ENCODE data around the gene VAPB. TPM values are rescaled to one million over a fixed set of nuclear protein-coding genes. Genes with fewer than 3 reads are reported as not detected.

VAPB gene
- polyA plus RNA-seq, 1 donor from 2014 or later: 32.9 TPM

DNA sequence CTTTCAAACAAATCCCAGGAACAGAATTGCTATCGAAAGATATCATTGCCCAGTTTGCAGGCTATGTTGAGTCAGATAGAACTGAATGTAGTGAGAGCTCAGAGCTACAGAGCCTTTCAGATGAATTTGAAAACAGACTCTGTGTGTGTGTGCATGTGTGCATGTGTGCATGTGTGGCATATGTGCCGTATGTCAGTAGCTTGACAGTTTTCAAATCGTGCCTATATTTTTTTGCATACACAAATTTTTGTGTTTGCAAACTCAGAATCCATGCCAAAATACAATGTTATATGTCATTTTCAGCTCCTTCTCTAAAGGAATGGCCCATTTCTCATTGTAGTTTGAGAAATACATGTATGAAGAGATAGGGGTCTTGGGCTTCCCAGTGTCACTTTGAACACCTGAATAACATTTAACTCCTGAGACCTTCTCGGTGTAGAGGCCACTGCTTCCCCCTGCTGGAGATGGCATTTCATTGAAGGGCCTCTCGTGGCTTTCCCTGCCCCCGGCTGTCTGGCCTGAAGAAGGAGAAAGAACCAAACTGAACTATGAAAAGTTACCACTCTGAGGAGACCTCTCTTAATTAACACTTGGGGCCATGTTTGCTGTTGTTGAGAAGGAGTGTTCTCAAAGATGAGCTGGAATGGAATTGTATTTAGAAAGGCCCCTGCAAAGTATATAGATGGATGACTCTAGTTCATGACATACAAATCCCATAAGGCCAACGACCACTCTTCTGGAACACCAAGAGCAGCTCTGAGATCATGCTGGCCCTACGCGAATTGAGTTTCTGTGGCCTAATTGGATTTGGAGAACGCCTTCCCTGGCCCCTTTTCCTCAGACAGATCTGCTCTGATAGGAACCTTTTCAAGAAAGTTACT is 58.7 kb downstream of the VAPB start:
- H3K4me3 Mint-ChIP-seq: peak overlapping the region in 1 of 4 donors; percentile 28
- H3K36me3 Mint-ChIP-seq: peaks cover 11% of the 10 kb centered on the region
- peak overlapping the region in 1 of 3 donors; percentile 46 for H3K27ac Mint-ChIP-seq
- no peaks in the 10 kb centered on the region for H3K27me3 Mint-ChIP-seq
- H3K9me3 Mint-ChIP-seq: no peaks in the 10 kb centered on the region
- peaks cover 14 to 17% (median 15%) of the 10 kb centered on the region in 3 donors for H3K4me1 Mint-ChIP-seq

DNA sequence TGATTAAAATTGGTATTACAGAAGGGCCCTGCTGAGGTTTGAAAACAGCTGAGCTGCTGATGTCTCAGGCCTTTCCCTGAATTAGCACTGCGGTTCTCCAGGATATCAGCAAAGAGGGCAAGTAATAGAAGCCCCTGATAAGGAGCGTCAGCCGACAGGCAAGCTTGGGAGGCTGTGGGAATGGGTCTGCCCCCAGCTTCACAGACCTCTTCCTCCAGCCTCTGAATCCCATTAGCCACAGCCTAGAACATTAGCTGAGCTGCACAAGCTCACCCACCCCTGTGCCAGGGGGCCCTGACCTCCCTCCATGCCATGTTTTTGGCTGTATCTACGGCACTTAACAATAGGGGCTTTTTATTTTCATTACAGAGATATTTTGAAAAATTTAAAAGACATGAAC is 59.9 kb downstream of the VAPB start:
- Mint-ChIP-seq H3K27me3 (no peaks in the 10 kb centered on the region), H3K4me1 (peaks cover 17 to 18% (median 17%) of the 10 kb centered on the region in 3 donors), H3K9me3 (peaks cover 0 to 1% (median 0%) of the 10 kb centered on the region in 3 donors), H3K4me3 (no peak overlapping the region), H3K36me3 (peaks cover 12% of the 10 kb centered on the region), H3K27ac (peak overlapping the region in 1 of 3 donors; percentile 7)

DNA sequence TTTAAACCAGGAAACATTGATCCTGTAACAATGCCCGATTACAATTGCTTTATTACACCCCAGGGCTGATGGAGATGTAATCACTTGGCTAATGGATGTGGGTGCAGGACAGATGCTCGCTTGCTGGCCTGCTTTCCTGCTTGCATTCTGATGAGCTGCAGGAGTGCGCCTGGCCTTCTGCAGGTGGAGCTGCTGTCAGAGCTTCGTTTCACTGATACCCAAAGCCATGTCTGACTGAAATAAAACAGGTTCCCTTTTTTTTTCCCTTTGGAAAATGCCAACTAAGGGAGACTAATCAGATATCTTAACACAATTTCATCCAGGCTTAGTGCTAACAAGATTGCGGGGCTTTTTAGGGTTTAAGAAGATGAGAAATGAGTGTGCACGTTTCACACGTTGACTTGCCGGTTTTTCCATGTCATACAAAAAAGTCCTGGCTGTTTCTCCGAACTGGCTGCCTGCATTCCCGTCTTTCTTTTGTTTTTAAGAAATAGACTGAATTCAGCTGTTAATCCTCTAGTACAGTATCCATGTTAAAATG is 60.7 kb downstream of the VAPB start:
- H3K27ac Mint-ChIP-seq: peak overlapping the region in 1 of 3 donors; percentile 16
- H3K36me3 Mint-ChIP-seq: peaks cover 14% of the 10 kb centered on the region
- peaks cover 18 to 19% (median 18%) of the 10 kb centered on the region in 3 donors for H3K4me1 Mint-ChIP-seq
- no peak overlapping the region for H3K4me3 Mint-ChIP-seq
- H3K27me3 Mint-ChIP-seq: no peaks in the 10 kb centered on the region
- peaks cover 0 to 9% (median under 1%) of the 10 kb centered on the region in 3 donors for H3K9me3 Mint-ChIP-seq

DNA sequence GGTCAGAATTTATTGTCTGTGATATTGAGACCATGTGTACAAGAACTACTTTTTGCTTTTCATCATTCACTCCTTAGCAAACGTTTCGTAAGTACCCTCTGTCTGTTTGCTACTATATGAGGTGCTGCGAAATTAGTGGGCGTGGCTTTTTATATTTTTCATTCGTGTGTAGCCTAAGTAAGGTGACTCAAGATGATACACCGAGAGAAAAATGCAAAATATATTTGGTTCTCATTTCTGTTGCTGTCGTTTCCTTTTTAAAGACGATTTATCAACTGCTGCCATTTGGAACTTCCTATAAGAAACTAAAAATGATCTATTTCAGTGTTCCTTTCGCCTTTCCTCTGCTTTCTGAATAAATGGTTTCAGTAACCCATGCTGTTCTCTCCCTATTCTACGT is 61.2 kb downstream of the VAPB start:
- Mint-ChIP-seq H3K9me3 (peaks cover 0 to 11% (median 2%) of the 10 kb centered on the region in 3 donors), H3K4me1 (peaks cover 15 to 18% (median 16%) of the 10 kb centered on the region in 3 donors), H3K4me3 (no peak overlapping the region), H3K36me3 (peaks cover 14% of the 10 kb centered on the region), H3K27ac (peak overlapping the region in 1 of 3 donors; percentile 16), H3K27me3 (no peaks in the 10 kb centered on the region)

DNA sequence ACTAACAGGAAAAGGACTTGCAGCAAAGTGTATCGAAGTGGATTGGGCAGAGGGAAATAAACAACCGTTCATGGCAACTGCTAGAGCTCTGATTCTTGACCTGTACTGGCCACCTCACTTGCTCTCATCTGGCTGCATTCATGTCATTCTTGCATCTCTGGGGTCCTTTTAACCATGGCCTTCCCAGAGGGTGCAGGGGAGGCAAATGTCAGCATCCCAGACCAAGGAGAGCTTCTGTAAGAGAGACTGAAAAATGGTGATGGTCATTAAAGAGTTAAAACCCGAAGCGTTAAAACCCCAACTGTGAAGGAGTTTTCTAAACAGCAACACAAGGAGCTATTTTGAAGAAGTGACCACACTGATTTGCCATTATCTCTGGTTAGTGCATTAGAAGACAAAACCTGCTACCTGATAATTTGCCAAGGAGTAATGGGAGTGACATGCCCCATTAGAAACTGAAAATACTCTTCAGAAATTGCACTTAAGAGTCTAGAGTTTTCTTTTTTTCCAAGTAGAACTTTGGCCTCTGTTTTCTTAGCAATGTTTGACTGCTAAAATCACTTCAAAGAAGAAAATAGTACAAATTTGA is 63.7 kb downstream of the VAPB start:
- peaks cover 14% of the 10 kb centered on the region for H3K36me3 Mint-ChIP-seq
- H3K4me3 Mint-ChIP-seq: no peak overlapping the region

DNA sequence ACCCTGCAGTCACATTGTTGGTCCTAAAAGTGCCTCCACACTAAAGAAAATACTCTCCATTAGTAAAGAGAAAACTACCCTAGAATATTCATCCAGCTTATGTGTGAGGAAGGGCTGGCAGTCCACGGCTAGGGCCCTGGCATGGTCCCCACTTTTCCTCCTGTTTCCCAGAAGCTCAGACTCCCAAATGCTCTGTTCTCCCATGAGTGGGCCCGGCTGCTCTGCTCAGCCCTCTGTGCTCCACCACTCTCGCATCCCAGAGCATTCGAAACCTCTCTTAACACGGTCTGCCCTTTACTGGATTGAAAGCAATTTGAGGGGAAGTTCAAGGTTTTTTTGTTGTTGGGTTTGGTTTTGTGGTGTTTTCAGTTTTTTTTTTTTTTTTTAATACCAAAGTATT is 64.4 kb downstream of the VAPB start:
- peaks cover 0 to 11% (median 2%) of the 10 kb centered on the region in 3 donors for H3K9me3 Mint-ChIP-seq
- H3K4me1 Mint-ChIP-seq: peaks cover 16 to 25% (median 20%) of the 10 kb centered on the region in 3 donors
- no peaks in the 10 kb centered on the region for H3K27me3 Mint-ChIP-seq
- H3K27ac Mint-ChIP-seq: no peak overlapping the region
- no peak overlapping the region for H3K4me3 Mint-ChIP-seq
- H3K36me3 Mint-ChIP-seq: peaks cover 14% of the 10 kb centered on the region

More for the DNA sequence above, 63.7 kb downstream of the VAPB start:
- Mint-ChIP-seq H3K4me1 (peaks cover 15 to 19% (median 18%) of the 10 kb centered on the region in 3 donors), H3K9me3 (peaks cover 0 to 11% (median 2%) of the 10 kb centered on the region in 3 donors), H3K27ac (no peak overlapping the region), H3K27me3 (no peaks in the 10 kb centered on the region)

DNA sequence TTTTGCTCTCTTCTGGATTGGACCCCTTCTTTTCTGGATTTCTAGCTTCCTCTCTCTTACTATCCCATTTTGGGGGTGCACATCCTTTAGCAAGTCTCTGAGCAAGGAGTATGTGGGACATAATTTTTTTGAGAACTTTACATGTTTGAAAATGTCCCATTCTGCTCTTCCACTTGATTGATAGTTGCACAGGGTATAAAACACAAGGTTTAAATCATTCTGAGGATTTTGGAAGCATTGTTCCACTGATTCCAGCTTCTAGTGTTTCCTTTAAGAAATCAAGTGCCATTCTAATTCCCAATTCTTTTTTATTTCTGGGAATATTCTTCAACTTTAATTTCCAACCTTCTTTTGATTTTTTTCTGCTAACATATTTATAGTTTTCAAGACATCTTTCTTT is 65.4 kb downstream of the VAPB start:
- Mint-ChIP-seq H3K27ac (no peak overlapping the region), H3K4me3 (no peak overlapping the region), H3K9me3 (peaks cover 0 to 11% (median 2%) of the 10 kb centered on the region in 3 donors), H3K36me3 (peaks cover 14% of the 10 kb centered on the region), H3K27me3 (peaks cover 6% of the 10 kb centered on the region), H3K4me1 (peaks cover 25 to 31% (median 30%) of the 10 kb centered on the region in 3 donors)

DNA sequence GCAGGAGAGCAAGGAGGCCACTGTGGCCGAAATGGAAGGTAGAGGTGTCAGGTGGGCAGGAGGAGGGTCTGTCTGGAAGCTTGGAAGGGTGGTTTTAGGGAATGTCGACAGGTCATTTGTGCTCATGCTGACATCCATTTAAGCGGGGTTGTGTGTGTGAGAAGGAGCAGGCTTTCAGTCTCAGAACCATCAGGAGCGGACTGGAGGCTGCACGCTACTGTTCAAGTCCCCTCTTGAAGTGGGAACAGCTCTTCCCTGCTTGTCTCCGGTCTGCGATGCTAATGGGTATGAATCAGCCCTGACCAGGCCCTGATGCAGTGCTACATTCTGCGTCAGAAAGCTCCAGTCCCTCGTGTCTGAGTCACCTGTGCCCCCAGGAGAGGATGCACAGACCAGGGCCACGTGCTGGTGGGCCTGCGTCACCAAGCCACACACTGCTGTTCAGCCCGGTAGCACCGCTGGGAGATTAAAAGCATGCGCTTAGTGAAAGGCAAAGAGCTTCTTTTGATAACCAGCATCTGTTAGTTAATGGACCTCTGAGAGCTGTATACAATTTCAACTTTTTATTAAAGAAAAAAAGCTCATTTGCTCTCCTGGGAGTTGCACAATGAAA is 68.2 kb downstream of the VAPB start:
- H3K4me3 Mint-ChIP-seq: peak overlapping the region in 1 of 4 donors; percentile 61
- H3K36me3 Mint-ChIP-seq: peaks cover 7% of the 10 kb centered on the region
- H3K9me3 Mint-ChIP-seq: peaks cover 0 to 11% (median 2%) of the 10 kb centered on the region in 3 donors
- peaks cover 18 to 29% (median 22%) of the 10 kb centered on the region in 3 donors for H3K4me1 Mint-ChIP-seq
- peaks cover 12% of the 10 kb centered on the region for H3K27me3 Mint-ChIP-seq
- peak overlapping the region in 1 of 3 donors; percentile 84 for H3K27ac Mint-ChIP-seq

DNA sequence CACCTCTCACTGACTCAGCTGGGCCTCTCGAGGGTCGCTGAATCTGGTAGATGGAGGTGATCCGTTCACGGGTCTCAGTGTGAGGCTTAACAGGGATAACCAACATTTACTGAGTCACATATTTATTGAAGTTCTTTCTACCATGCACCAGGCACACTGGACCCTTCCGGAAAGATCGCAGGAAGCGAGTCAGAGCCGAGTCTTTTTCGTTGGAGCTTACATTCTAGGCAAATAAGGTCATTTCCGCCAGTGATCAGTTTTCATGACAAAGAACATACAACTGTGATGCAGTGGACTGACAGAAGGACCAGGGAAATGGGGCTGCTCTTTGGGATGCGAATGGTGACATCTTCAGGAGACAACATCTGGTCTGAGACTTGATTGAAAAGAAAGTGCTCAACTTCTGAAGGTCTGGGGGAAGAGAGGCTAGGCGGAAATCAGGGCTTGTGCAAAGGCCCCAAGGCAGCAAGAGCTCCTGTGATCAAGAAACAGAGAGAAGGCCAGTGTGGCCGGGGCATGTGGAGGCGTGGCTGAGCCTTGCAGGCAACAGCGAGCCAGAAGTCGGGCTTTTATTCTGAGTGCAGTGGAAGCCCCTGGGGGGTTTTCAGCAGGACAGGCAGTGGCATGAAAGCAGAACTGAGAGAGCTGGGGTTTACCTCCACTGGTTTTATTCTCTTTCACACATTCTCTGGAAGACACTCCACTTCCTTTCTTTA is 69.5 kb downstream of the VAPB start:
- Mint-ChIP-seq H3K27me3 (peaks cover 12% of the 10 kb centered on the region), H3K4me3 (peak overlapping the region in 2 of 4 donors; percentile 61 to 85), H3K4me1 (peaks cover 15 to 29% (median 20%) of the 10 kb centered on the region in 3 donors), H3K36me3 (peaks cover 7% of the 10 kb centered on the region), H3K9me3 (peaks cover 0 to 11% (median 2%) of the 10 kb centered on the region in 3 donors), H3K27ac (peak overlapping the region in 2 of 3 donors; percentile 78 to 84)

DNA sequence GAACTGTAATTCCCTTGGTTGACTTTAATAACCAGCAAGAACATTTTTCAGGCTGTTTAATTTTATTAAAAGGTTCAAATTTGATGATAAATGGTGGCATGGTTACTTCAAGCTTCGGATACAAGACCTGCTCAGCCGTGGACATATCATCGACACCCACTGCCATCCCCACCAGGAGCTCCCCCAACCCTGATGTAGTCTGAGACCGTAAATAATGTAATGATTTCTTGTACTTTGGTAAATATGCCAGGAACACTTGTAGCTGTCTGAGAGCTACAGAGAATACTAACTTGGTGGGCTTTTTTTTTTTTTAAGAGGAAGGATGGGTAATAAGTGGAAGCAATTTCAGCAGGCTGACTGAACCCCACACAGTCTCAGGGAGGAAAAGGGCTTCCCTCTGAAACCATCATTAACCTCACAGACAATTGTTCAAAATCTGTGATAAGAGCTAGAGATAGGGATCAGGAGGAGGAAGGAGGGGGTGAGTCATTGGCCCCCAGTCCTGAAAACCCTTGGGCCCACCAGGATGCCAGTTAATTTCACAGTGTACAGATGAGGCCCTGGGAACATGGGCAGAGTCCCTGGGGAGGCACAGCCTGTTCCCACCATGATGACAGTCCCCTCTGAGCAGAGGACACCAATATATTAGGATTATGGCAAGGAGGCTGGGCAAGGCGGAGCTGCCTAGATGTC is 70.2 kb downstream of the VAPB start:
- peaks cover 0 to 7% (median 2%) of the 10 kb centered on the region in 3 donors for H3K9me3 Mint-ChIP-seq
- H3K27me3 Mint-ChIP-seq: peaks cover 12% of the 10 kb centered on the region
- H3K4me1 Mint-ChIP-seq: peaks cover 15 to 25% (median 18%) of the 10 kb centered on the region in 3 donors
- peaks cover 5% of the 10 kb centered on the region for H3K36me3 Mint-ChIP-seq
- peak overlapping the region in 2 of 4 donors; percentile 61 to 85 for H3K4me3 Mint-ChIP-seq
- H3K27ac Mint-ChIP-seq: peak overlapping the region in 2 of 3 donors; percentile 78 to 84

DNA sequence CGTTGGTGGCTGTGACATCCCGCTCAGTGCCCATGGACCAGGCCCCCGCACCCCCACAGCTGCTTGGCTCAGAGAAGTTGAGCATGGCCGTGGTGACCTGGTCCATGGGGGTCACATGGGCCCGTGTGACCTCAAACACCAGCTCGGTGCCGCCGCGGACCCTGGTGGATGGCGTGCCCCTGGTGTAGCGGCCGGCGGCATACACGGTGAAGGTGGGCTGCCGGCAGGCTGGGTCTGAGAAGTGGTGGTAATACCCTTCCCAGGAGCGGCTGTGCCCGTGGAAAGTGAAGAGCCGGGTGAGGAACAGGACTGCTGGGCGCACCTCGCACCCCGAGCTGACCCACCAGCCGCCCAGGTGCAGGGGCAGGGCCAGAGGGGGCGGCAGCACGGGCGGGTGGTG is 72.1 kb downstream of the VAPB start:
- Mint-ChIP-seq H3K27ac (no peak overlapping the region), H3K27me3 (peaks cover 12% of the 10 kb centered on the region), H3K36me3 (no peaks in the 10 kb centered on the region), H3K4me1 (peaks cover 13 to 25% (median 18%) of the 10 kb centered on the region in 3 donors), H3K4me3 (no peak overlapping the region), H3K9me3 (no peaks in the 10 kb centered on the region)

DNA sequence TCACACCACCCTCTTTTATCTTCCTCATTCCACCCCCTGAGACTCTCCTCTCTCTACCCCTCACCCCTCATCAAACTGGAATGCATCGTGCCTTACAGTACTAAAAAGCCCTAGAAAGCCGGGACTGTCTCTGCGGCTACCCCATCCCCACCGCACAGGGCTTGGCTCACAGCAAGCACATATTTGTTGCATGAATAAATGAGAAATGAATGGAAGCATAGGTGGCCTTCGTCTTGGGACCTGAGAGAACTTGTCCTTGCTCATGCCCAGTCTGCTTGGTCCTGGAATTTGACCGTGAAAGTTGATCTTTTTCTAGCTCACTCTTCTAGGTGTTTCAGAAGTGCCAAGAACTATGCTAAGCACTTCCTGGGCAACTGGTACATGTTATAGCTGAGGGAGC is 72.9 kb downstream of the VAPB start:
- Mint-ChIP-seq H3K9me3 (no peaks in the 10 kb centered on the region), H3K36me3 (no peaks in the 10 kb centered on the region), H3K4me1 (peaks cover 13 to 21% (median 18%) of the 10 kb centered on the region in 3 donors), H3K27me3 (peaks cover 15% of the 10 kb centered on the region), H3K4me3 (no peak overlapping the region), H3K27ac (no peak overlapping the region)

DNA sequence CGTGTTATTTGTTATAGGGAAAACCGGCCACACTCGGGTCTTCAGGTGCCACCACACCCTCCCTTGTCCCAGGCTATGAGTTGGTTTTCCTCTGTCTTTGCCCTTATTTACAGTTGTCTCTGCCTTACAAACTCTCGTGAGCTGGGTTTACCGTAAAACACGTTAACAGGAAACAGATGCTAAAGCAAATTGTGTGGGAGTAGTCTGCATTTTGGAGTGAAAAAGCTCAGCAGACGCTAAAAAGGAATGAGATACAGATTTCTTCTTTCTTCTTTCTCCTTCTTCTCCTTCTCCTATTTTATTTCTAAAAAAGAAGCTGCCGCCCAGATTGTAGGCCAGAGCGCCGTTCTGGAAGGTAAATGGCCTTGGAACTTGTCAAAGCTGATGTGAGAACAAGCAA is 74.2 kb downstream of the VAPB start:
- Mint-ChIP-seq H3K4me3 (no peak overlapping the region), H3K27ac (no peak overlapping the region), H3K36me3 (no peaks in the 10 kb centered on the region), H3K4me1 (peaks cover 13 to 14% (median 13%) of the 10 kb centered on the region in 3 donors), H3K27me3 (peaks cover 17% of the 10 kb centered on the region), H3K9me3 (no peaks in the 10 kb centered on the region)

DNA sequence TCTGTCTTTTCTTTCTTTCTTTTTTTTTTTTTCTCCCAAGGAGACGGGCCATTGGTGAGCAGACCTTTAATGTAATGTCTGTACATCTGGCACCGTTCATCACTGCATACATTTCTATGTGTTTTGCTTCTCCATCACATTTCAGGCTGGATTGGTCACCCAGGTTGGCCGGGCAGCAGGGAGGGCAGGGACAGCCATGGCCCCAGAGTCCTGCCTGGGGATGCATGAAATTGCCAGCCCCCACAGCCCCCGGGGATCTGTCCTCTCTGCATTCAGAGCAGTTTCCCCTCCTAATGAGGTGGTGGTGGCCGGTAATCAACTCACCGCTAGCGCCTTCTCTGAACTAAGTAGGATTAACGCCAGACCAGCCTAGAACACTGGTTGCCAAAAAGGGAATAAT is 75.8 kb downstream of the VAPB start:
- Mint-ChIP-seq H3K36me3 (no peaks in the 10 kb centered on the region), H3K27me3 (peaks cover 7% of the 10 kb centered on the region), H3K9me3 (no peaks in the 10 kb centered on the region), H3K27ac (no peak overlapping the region), H3K4me3 (no peak overlapping the region), H3K4me1 (peaks cover 0 to 3% (median 0%) of the 10 kb centered on the region in 3 donors)

Data from IgD-negative memory B cell (primary cell).